PC-3 (cell line): ENCODE data around the gene MRM1. TPM values are rescaled to one million over a fixed set of nuclear protein-coding genes. Genes with fewer than 3 reads are reported as not detected.

Experiments
- ATAC-seq: fragments of 200-7000 bp; cut with Tn5 transposase; 2 replicates; pipeline ENCODE4 v1.9.1; 2020; ENCODE audit warnings: mild to moderate bottlenecking, moderate library complexity
- BruUV-seq: library from RNA; stranded (reverse); fragments of 400-500 nt; replicated peaks from 2 replicates; lab custom pipeline; 2021; lab: Mats Ljungman, UMichigan
- CTCF ChIA-PET: fragments of 300-600 bp; sonication (Branson Sonifier 250); formaldehyde crosslinking; loops from one replicate; lab custom pipeline; 2022; ENCODE audit warnings: antibody characterized with exemption; lab: Charles Lee
- POLR2A ChIA-PET: fragments of 300-600 bp; sonication (Branson Sonifier 250); formaldehyde crosslinking; loops from one replicate; lab custom pipeline; 2022; ENCODE audit warnings: antibody characterized with exemption; ENCODE audit not compliant: unreplicated experiment; lab: Charles Lee
- DNase-seq: peaks from one replicate; pipeline ENCODE4 v3.0.0-alpha.2; 2015
- H2AFZ ChIP-seq: fragments of 300-600 bp; sonication (generic); 2 replicates; pipeline ENCODE4 v1.6.0; 2016; ENCODE audit warnings: antibody characterized with exemption, low read length
- H3F3A ChIP-seq: fragments of 300-600 bp; sonication (generic); one replicate; pipeline ENCODE4 v1.6.0; 2017; ENCODE audit warnings: antibody characterized with exemption, low read length, control low read depth, mild to moderate bottlenecking; ENCODE audit not compliant: unreplicated experiment
- H3K27ac ChIP-seq: fragments of 300-600 bp; sonication (generic); 2 replicates; pipeline ENCODE4 v1.5.1; 2016; ENCODE audit warnings: mild to moderate bottlenecking, low read length
- H3K27me3 ChIP-seq: fragments of 300-600 bp; sonication (generic); 2 replicates; pipeline ENCODE4 v1.6.1; 2016; ENCODE audit warnings: low read length, mixed read lengths
- H3K36me3 ChIP-seq: fragments of 300-600 bp; sonication (generic); 2 replicates; pipeline ENCODE4 v1.6.1; 2016; ENCODE audit warnings: low read depth, mixed run types, low read length, mixed read lengths
- H3K4me1 ChIP-seq: fragments of 300-600 bp; sonication (generic); 2 replicates; pipeline ENCODE4 v1.5.1; 2016; ENCODE audit warnings: low read length; ENCODE audit not compliant: insufficient read depth
- H3K4me2 ChIP-seq: fragments of 300-600 bp; sonication (generic); 2 replicates; pipeline ENCODE4 v1.6.0; 2016; ENCODE audit warnings: low read length
- H3K4me3 ChIP-seq: fragments of 300-600 bp; sonication (generic); 2 replicates; pipeline ENCODE4 v1.5.1; 2016; ENCODE audit warnings: mild to moderate bottlenecking, low read length, mixed read lengths
- H3K79me2 ChIP-seq: fragments of 300-600 bp; sonication (generic); 2 replicates; pipeline ENCODE4 v1.6.1; 2017; ENCODE audit warnings: low read length, mixed read lengths
- H3K9ac ChIP-seq: fragments of 300-600 bp; sonication (generic); 2 replicates; pipeline ENCODE4 v1.6.0; 2016; ENCODE audit warnings: mild to moderate bottlenecking, low read length
- H3K9me2 ChIP-seq: fragments of 300-600 bp; sonication (generic); replicated peaks from 2 replicates; pipeline ENCODE4 v1.6.1; 2016; ENCODE audit warnings: mixed run types, low read length, mixed read lengths
- H3K9me3 ChIP-seq: fragments of 300-600 bp; sonication (generic); 2 replicates; pipeline ENCODE4 v1.6.1; 2016; ENCODE audit warnings: low read length, mixed read lengths
- H4K20me1 ChIP-seq: fragments of 300-600 bp; sonication (generic); 2 replicates; pipeline ENCODE4 v1.6.1; 2016; ENCODE audit warnings: low read length, mixed read lengths
- EZH2 ChIP-seq: fragments of 300-600 bp; sonication (generic); IDR thresholded peaks from one replicate; pipeline ENCODE4 v1.6.1; 2017; ENCODE audit warnings: antibody characterized with exemption, mild to moderate bottlenecking, low read length; ENCODE audit not compliant: unreplicated experiment
- EZH2phosphoT487 ChIP-seq: fragments of 300-600 bp; sonication (generic); IDR thresholded peaks from 2 replicates; pipeline ENCODE4 v1.6.1; 2018; ENCODE audit warnings: mild to moderate bottlenecking, antibody characterized with exemption, low read length, borderline replicate concordance
- intact Hi-C: fragments of 100-400 bp; cut with micrococcal nuclease; formaldehyde crosslinking; loops from 2 replicates; pipeline ENCODE4 v1.9.0; 2023
- total RNA-seq: library from RNA; depleted of rRNA; stranded (reverse); fragments of >200 nt; gene quantifications from 2 replicates; pipeline ENCODE4 v1.2.3, GENCODE V29; 2014
- TF ChIP-seq, protein P1 (sequence below): fragments of 300-600 bp; sonication (generic); conservative IDR thresholded peaks from 2 replicates; pipeline ENCODE4 v1.5.1; 2017; ENCODE audit warnings: antibody characterized with exemption, low read depth, mild to moderate bottlenecking, low read length

The MRM1 gene
- total RNA-seq, 1 experiment from 2014 or later = 9.2 TPM

DNA sequence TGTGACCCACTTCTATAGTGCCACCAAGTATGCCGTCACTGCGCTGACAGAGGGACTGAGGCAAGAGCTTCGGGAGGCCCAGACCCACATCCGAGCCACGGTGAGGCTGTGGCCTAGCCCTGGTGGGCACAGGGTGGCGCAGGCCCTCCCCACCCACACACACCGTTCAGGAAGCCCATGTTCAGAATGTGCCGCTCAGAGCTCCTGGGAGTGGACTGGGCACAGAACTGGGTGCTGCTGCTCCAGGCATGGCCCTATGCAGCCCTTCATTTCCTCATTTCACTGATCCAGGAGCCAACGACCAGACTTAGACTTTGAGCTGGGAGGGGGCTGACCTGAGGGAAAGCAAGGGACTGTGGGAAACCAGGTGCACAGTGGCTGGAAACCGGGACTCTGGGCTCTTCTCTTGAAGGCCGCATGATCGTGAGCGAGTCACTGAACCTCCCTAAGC, 2.4 kb upstream of the MRM1 start:
- ATAC-seq (no peak), DNase-seq (no peak)
- H3K9me3 ChIP-seq = no peaks in the 10 kb centered on the region
- TF ChIP-seq, protein P1, sequence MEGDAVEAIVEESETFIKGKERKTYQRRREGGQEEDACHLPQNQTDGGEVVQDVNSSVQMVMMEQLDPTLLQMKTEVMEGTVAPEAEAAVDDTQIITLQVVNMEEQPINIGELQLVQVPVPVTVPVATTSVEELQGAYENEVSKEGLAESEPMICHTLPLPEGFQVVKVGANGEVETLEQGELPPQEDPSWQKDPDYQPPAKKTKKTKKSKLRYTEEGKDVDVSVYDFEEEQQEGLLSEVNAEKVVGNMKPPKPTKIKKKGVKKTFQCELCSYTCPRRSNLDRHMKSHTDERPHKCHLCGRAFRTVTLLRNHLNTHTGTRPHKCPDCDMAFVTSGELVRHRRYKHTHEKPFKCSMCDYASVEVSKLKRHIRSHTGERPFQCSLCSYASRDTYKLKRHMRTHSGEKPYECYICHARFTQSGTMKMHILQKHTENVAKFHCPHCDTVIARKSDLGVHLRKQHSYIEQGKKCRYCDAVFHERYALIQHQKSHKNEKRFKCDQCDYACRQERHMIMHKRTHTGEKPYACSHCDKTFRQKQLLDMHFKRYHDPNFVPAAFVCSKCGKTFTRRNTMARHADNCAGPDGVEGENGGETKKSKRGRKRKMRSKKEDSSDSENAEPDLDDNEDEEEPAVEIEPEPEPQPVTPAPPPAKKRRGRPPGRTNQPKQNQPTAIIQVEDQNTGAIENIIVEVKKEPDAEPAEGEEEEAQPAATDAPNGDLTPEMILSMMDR = no peak
- no peak for TF ChIP-seq EZH2phosphoT487
- TF ChIP-seq EZH2 = no peak
- intact Hi-C loops = no loop called here
- ChIA-PET POLR2A (no interaction called here), CTCF (no interaction called here)
- no peak overlapping the region for H3K27ac ChIP-seq
- no peaks in the 10 kb centered on the region for H3K27me3 ChIP-seq
- no peak overlapping the region for H3K4me3 ChIP-seq
- H3K9me2 ChIP-seq = no peaks in the 10 kb centered on the region
- H4K20me1 ChIP-seq = no peaks in the 10 kb centered on the region
- no peak overlapping the region for H2AFZ ChIP-seq
- H3K79me2 ChIP-seq = peaks cover 25% of the 10 kb centered on the region
- H3F3A ChIP-seq = no peaks in the 10 kb centered on the region
- no TSS peak for BruUV-seq
- H3K9ac ChIP-seq = no peak overlapping the region
- no peak overlapping the region for H3K4me2 ChIP-seq
- H3K36me3 ChIP-seq = no peaks in the 10 kb centered on the region
- peaks cover 6% of the 10 kb centered on the region for H3K4me1 ChIP-seq

DNA sequence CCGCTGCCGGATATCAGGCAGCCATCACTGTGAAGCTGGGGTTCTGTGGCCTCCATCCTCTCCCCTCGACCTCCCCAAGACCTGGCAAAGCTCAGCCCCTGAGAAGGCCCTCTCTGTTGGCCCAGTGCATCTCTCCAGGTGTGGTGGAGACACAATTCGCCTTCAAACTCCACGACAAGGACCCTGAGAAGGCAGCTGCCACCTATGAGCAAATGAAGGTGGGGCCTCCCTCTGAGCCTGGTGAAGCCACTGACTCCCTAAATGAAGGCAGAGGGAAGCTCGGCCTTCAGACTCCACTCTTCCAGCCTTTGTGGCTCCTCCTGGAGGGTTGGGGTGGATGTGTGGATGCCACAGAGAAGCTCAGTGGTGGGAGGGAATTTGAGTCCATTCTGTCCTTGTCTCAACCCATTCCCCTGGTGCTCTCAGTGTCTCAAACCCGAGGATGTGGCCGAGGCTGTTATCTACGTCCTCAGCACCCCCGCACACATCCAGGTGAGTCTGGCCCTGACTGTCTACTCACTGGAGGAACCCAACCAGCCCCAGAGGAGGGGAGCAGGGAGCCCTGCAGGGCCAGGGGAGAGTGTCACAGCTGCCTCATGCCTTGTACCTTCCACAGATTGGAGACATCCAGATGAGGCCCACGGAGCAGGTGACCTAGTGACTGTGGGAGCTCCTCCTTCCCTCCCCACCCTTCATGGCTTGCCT, 1.7 kb upstream of the MRM1 start:
- intact Hi-C loops = no loop called here
- Histone ChIP-seq H2AFZ (no peak overlapping the region), H3K79me2 (peaks cover 29% of the 10 kb centered on the region), H3K9ac (no peak overlapping the region), H3K36me3 (no peaks in the 10 kb centered on the region), H3K27ac (no peak overlapping the region), H4K20me1 (no peaks in the 10 kb centered on the region), H3K4me2 (no peak overlapping the region), H3K4me3 (no peak overlapping the region), H3K9me2 (no peaks in the 10 kb centered on the region), H3F3A (no peaks in the 10 kb centered on the region), H3K9me3 (no peaks in the 10 kb centered on the region), H3K4me1 (peaks cover 6% of the 10 kb centered on the region), H3K27me3 (no peaks in the 10 kb centered on the region)
- CTCF ChIA-PET = no interaction called here
- DNase-seq (no peak), ATAC-seq (no peak)
- TF ChIP-seq EZH2 (no peak), EZH2phosphoT487 (no peak)
- TF ChIP-seq, protein P1 = no peak
- BruUV-seq = no TSS peak
- POLR2A ChIA-PET = no interaction called here

DNA sequence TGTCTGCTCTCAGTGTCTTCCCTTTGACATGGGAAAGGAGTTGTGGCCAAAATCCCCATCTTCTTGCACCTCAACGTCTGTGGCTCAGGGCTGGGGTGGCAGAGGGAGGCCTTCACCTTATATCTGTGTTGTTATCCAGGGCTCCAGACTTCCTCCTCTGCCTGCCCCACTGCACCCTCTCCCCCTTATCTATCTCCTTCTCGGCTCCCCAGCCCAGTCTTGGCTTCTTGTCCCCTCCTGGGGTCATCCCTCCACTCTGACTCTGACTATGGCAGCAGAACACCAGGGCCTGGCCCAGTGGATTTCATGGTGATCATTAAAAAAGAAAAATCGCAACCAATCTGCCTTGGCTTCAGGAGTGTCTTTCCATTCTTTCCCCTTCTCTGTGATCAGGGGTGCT, 918 bp upstream of the MRM1 start:
- no peak overlapping the region for H3K27ac ChIP-seq
- H3K9me3 ChIP-seq = no peaks in the 10 kb centered on the region
- no TSS peak for BruUV-seq
- peak overlapping the region; percentile 99 for H3K4me2 ChIP-seq
- H3F3A ChIP-seq = no peaks in the 10 kb centered on the region
- ChIA-PET POLR2A (no interaction called here), CTCF (no interaction called here)
- no peak overlapping the region for H3K4me3 ChIP-seq
- intact Hi-C loops = no loop called here
- ATAC-seq (no peak), DNase-seq (no peak)
- H3K79me2 ChIP-seq = peaks cover 32% of the 10 kb centered on the region
- H2AFZ ChIP-seq = no peak overlapping the region
- H3K4me1 ChIP-seq = peaks cover 6% of the 10 kb centered on the region
- TF ChIP-seq, protein P1 = no peak
- TF ChIP-seq EZH2phosphoT487 (no peak), EZH2 (no peak)
- H3K9me2 ChIP-seq = no peaks in the 10 kb centered on the region
- peak overlapping the region; percentile 98 for H3K9ac ChIP-seq
- H3K36me3 ChIP-seq = no peaks in the 10 kb centered on the region
- no peaks in the 10 kb centered on the region for H4K20me1 ChIP-seq
- no peaks in the 10 kb centered on the region for H3K27me3 ChIP-seq
